ENCODE data around the gene PDZD8. TPM values are rescaled to one million over a fixed set of nuclear protein-coding genes. Genes with fewer than 3 reads are reported as not detected.

PDZD8 gene
- total and polyA plus RNA-seq, 5 donors: 3.7 to 25.9 (median 24.0) TPM

DNA sequence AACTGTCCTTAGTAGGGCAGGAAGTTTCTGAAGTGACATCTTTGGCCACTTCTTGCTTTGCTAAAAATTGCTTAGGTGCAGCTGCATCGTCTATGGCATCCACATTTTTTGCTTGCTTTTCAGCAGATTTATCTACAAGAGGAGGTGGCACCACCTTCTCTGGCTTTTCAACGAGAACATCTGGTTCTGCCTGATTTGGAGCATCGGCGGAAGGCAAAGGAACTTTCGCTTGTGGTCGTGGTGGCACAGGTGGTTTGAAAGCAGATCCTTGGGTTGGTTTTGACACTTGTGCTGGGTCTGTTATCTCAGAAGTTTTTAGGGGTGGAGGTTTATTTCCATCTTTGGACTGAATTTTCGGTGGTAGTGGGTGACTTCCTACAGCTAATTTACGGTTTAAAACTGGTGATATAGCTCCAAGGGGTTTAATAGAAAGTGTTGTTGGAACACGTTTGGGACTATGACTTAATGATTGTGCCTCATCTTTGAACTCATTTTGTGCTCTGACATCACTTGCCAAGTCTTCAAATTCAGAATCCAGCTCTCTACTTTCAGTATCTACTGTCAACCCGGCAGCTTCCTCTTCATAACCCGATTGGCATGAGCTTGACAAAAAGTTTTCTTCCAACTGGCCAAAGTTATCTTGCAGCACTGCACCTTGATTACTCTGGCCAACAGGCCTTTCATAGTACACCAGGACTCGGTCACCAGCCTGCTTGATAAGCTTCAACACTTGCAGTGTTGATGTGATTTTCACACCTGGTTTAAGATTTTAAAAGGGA, 90.3 kb downstream of the PDZD8 start:
- ATAC-seq (no peak), DNase-seq (no peak)
- Histone ChIP-seq H3K27me3 (ENCODE audit: control insufficient read depth, insufficient read depth) (no peaks in the 10 kb centered on the region), H3K9me3 (ENCODE audit: control insufficient read depth, low read length) (no peaks in the 10 kb centered on the region), H3K27ac (ENCODE audit: low read length) (no peak overlapping the region), H3K4me3 (ENCODE audit: low read length) (no peak overlapping the region), H3K4me1 (ENCODE audit: control insufficient read depth, insufficient read depth, low read length) (peaks cover 1% of the 10 kb centered on the region)
- WGBS: 86% methylated on average over 12 of the region's 12 CpGs
- intact Hi-C loops (cut with DNase I): no loop called here

DNA sequence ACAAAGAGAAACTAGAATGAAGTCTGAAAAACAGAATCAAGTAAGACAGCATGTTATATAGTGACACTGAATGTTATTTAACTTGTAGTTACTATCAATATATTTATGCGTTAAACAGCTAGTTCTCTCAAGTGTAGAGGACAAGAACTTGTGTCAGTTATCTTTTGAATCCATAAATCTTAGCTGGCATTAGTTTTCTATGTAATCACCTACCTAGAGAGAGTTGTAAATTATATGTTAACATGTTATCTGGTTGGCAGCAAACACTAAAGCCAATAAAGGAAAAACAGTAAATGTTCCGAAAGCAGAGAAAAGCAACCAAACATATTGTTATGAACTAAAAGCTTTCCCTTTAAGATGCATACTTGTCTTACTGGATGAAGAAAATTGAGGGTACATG, 97.6 kb downstream of the PDZD8 start:
- Histone ChIP-seq H3K27me3 (ENCODE audit: control insufficient read depth, insufficient read depth) (no peaks in the 10 kb centered on the region), H3K4me1 (ENCODE audit: control insufficient read depth, insufficient read depth, low read length) (peaks cover 2% of the 10 kb centered on the region), H3K27ac (ENCODE audit: low read length) (no peak overlapping the region), H3K9me3 (ENCODE audit: control insufficient read depth, low read length) (no peaks in the 10 kb centered on the region), H3K4me3 (ENCODE audit: low read length) (no peak overlapping the region)
- DNase-seq: no peak
- intact Hi-C loops (cut with DNase I): no loop called here
- no peak for ATAC-seq
- WGBS: 94% methylated on average over 2 of the region's 2 CpGs

DNA sequence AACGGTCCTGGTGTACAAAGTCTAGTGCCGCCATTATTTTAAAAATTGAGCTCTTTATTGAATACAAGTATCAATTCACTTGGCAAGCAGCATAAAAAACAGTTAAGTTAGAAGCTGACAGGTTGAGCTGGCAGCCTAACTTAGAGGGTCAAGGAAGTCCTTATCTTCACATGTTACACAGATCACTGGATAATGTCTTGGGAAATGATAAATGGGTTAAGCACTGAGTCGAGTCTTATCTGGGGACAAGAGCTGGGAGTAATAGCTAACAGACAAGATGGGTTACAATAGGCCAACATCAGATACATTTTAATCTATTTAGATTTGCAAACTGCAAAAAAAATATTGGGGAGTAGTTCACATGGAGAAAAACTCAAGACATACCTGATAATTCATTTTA, 100.1 kb downstream of the PDZD8 start:
- intact Hi-C loops (cut with DNase I): no loop called here
- 68% methylated on average over 3 of the region's 3 CpGs for WGBS

DNA sequence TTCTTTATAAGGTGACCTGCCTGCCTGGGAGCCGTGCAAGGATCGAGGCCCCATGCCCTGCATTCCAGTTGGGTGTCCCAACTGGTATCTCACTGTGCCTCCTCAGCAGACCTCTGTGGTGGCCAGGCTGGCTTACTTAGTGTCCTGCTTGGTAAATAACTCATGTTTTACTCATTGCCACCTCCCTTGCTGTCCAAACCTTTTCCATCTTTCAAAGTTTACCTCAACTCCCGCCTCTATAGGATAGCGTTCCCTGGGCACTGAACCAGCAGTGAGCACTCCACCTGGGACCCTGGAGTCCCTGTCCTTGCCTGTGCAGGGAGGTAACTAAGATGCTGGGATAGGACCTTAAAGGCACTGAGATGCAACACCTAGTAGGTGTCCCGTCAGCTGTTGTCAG, 100.7 kb downstream of the PDZD8 start:
- Histone ChIP-seq H3K4me1 (ENCODE audit: control insufficient read depth, insufficient read depth, low read length) (peaks cover 2% of the 10 kb centered on the region), H3K27ac (ENCODE audit: low read length) (no peak overlapping the region), H3K27me3 (ENCODE audit: control insufficient read depth, insufficient read depth) (no peaks in the 10 kb centered on the region), H3K9me3 (ENCODE audit: control insufficient read depth, low read length) (no peaks in the 10 kb centered on the region), H3K4me3 (ENCODE audit: low read length) (no peak overlapping the region)
- ATAC-seq (no peak), DNase-seq (no peak)
- WGBS: 91% methylated on average over 5 of the region's 5 CpGs
- intact Hi-C loops (cut with DNase I): no loop called here

More for the DNA sequence above, 100.1 kb downstream of the PDZD8 start:
- Histone ChIP-seq H3K27me3 (ENCODE audit: control insufficient read depth, insufficient read depth) (no peaks in the 10 kb centered on the region), H3K27ac (ENCODE audit: low read length) (no peak overlapping the region), H3K9me3 (ENCODE audit: control insufficient read depth, low read length) (no peaks in the 10 kb centered on the region), H3K4me1 (ENCODE audit: control insufficient read depth, insufficient read depth, low read length) (peaks cover 2% of the 10 kb centered on the region), H3K4me3 (ENCODE audit: low read length) (no peak overlapping the region)
- DNase-seq (no peak), ATAC-seq (no peak)

DNA sequence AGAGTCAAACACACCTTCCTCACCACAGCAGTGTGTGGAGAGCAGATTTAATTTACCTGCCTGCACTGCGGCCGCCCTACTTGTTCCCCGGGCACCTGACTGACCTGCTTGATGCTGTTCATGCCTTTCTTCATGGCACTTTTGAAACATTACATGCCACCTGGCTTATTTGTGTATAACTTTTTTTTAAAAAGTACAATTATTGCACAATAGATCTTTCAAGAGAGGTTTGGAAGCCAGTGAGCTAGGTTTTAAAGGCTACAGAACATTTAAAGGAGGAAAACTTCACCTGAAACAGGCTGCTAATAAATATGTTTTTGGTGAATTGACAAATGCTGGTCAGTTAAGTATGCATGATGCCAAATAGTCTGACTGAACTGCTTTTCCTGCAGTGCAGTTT, 101.3 kb downstream of the PDZD8 start:
- Histone ChIP-seq H3K4me1 (ENCODE audit: control insufficient read depth, insufficient read depth, low read length) (peaks cover 2% of the 10 kb centered on the region), H3K4me3 (ENCODE audit: low read length) (no peak overlapping the region), H3K9me3 (ENCODE audit: control insufficient read depth, low read length) (no peaks in the 10 kb centered on the region), H3K27me3 (ENCODE audit: control insufficient read depth, insufficient read depth) (no peaks in the 10 kb centered on the region), H3K27ac (ENCODE audit: low read length) (no peak overlapping the region)
- DNase-seq (no peak), ATAC-seq (no peak)
- WGBS: 96% methylated on average over 3 of the region's 3 CpGs
- intact Hi-C loops (cut with DNase I): no loop called here

DNA sequence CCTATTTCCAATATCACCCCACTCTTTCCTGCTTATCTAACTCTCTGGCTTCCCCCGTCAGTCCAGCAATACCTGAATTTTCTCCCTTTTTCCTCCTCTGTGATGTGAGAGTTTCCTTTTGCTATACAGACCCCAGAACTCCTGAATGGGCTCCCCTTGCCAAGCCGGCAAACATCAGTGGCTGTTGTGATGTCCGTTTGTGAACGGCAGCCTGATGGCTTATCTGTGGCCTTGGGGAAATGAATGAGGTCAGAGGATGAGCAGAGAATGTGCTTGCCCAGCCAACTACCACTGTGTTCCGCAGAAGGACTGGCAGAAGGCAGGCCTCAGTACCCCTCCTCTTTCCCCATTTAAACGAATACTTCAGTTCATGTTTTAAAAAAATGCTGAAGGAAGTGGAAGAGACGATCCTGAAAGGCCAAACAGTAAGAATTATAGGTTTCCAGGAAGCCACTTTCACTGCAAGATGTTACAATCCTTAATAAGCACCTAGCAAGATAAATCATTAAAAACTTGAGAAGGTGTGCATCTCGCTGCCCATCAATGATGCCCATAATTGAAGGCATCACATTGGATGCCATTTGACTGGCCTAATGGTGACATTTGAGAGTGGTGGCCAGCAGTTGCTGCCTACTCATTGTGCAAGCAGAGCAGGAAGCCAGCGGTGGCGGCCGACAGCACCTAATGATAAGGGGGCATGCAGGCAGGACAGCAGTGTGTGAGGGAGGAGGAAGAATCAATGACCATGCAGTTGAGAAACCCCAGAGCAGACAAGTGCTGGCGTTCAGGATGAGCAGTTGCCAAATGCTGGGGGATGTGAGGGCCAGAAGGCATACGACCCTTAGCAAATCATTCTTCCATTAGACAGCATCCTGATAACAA, 102.8 kb downstream of the PDZD8 start:
- Histone ChIP-seq H3K4me3 (ENCODE audit: low read length) (no peak overlapping the region), H3K4me1 (ENCODE audit: control insufficient read depth, insufficient read depth, low read length) (peaks cover 2% of the 10 kb centered on the region), H3K27me3 (ENCODE audit: control insufficient read depth, insufficient read depth) (no peaks in the 10 kb centered on the region), H3K9me3 (ENCODE audit: control insufficient read depth, low read length) (no peaks in the 10 kb centered on the region), H3K27ac (ENCODE audit: low read length) (no peak overlapping the region)
- no peak for ATAC-seq
- intact Hi-C loops (cut with DNase I): no loop called here
- 47% methylated on average over 13 of the region's 13 CpGs for WGBS
- no peak for DNase-seq

DNA sequence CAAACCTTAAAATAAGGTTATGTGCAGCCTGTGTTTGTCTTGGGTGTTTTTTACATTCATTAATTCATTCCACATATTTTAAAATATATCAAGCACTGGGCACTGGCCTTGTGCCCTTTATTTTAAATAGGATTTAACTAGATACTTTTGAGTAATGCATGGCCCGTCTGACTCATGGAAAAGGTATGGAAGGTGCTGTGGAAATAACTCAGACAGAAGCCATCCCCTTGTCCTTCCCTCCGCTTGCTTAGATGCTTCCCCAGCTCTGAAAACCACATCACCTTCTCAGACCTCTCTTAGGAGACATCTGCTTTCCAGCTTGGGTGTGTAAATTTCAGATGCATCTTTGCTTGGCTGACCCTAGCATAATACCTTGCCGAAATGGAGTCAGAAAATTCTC, 103.8 kb downstream of the PDZD8 start:
- Histone ChIP-seq H3K4me3 (ENCODE audit: low read length) (no peak overlapping the region), H3K27me3 (ENCODE audit: control insufficient read depth, insufficient read depth) (no peaks in the 10 kb centered on the region), H3K9me3 (ENCODE audit: control insufficient read depth, low read length) (no peaks in the 10 kb centered on the region), H3K27ac (ENCODE audit: low read length) (no peak overlapping the region), H3K4me1 (ENCODE audit: control insufficient read depth, insufficient read depth, low read length) (peaks cover 2% of the 10 kb centered on the region)
- no peak for ATAC-seq
- intact Hi-C loops (cut with DNase I): no loop called here
- no peak for DNase-seq
- WGBS: 89% methylated on average over 3 of the region's 3 CpGs

DNA sequence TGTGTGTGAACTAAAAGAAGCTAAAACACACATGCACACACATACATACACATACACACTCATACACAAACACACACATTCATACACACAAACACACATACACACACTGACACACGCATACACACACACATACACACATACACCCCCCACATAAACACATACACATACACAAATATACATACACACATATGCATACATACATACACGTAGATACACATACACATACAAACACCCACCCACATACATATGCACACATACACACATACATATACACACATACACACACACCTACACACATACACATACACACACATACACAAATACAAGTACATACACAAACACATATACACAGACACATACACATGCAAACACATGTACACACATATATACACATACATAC, 106.3 kb downstream of the PDZD8 start:
- H3K27me3 ChIP-seq (ENCODE audit: control insufficient read depth, insufficient read depth): no peaks in the 10 kb centered on the region
- H3K27ac ChIP-seq (ENCODE audit: low read length): no peak overlapping the region
- 94% methylated on average over 2 of the region's 2 CpGs for WGBS
- no peak overlapping the region for H3K4me3 ChIP-seq (ENCODE audit: low read length)
- no peaks in the 10 kb centered on the region for H3K9me3 ChIP-seq (ENCODE audit: control insufficient read depth, low read length)
- peaks cover 2% of the 10 kb centered on the region for H3K4me1 ChIP-seq (ENCODE audit: control insufficient read depth, insufficient read depth, low read length)
- intact Hi-C loops (cut with DNase I): no loop called here
- no peak for DNase-seq
- no peak for ATAC-seq

DNA sequence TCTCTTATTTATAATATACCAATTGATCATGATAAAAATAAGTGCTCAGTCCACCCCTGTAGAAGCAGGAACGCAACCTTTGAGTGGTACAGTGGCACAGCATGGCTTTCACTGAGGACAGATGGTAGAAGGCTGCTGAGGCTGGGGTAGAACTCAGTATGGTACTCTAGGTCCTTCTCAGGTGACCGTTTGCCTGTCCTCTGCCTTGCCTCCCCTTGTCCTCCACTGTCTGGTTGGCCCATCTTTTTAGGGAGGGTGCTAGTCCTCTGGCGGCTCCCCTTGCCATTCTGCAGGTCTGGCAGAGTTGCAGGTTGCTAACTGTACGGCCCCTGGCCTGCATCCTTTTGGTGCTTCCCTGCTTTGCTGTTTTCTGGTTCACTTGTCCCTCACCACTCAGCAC, 107.0 kb downstream of the PDZD8 start:
- peaks cover 2% of the 10 kb centered on the region for H3K4me1 ChIP-seq (ENCODE audit: control insufficient read depth, insufficient read depth, low read length)
- ATAC-seq: no peak
- no peaks in the 10 kb centered on the region for H3K9me3 ChIP-seq (ENCODE audit: control insufficient read depth, low read length)

DNA sequence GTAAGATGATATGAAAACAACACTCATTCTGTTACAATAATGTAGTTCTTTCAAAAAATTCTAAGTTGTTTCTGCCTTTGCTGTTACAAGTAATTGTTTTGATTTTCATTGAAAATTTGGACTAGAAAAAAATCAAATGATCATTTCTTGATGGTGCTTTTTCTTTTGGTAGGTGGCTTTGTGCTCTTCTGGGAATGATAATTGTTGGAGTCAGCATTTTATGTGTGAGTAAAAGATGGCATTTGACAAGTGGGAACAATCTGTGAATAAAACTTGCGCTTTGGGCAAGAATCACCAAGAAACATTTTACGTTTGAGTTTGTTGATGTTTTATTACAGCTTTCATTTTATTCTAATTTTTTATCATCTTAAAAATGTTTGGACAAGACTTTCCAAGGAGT, 108.4 kb downstream of the PDZD8 start:
- no peak overlapping the region for H3K4me3 ChIP-seq (ENCODE audit: low read length)
- no peak for ATAC-seq
- H3K27ac ChIP-seq (ENCODE audit: low read length): no peak overlapping the region
- H3K9me3 ChIP-seq (ENCODE audit: control insufficient read depth, low read length): no peaks in the 10 kb centered on the region
- WGBS: 88% methylated on average over 2 of the region's 2 CpGs
- no peaks in the 10 kb centered on the region for H3K4me1 ChIP-seq (ENCODE audit: control insufficient read depth, insufficient read depth, low read length)
- intact Hi-C loops (cut with DNase I): no loop called here
- no peaks in the 10 kb centered on the region for H3K27me3 ChIP-seq (ENCODE audit: control insufficient read depth, insufficient read depth)
- DNase-seq: no peak

More for the DNA sequence above, 107.0 kb downstream of the PDZD8 start:
- H3K27ac ChIP-seq (ENCODE audit: low read length): no peak overlapping the region
- intact Hi-C loops (cut with DNase I): no loop called here
- no peak overlapping the region for H3K4me3 ChIP-seq (ENCODE audit: low read length)
- no peak for DNase-seq
- 92% methylated on average over 4 of the region's 4 CpGs for WGBS
- no peaks in the 10 kb centered on the region for H3K27me3 ChIP-seq (ENCODE audit: control insufficient read depth, insufficient read depth)

DNA sequence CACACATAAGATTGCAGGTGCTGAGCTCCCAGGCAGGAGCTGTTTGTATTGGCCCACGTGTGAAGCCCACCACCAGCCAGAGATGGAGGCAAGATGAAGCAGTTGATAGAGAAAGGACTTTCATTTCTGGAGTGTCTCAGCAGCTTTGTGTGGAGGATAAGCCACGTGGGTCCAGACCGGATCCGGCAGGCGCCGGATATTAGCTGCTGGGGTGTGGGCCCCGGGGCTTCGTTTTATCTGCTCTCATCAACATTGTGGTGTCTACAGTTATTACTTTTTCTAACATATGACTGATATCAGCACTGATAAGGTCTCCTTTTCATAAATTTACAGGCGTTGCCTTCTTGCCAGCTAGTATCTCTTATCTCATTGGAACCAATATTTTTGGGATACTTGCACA, 108.8 kb downstream of the PDZD8 start:
- Histone ChIP-seq H3K4me3 (ENCODE audit: low read length) (no peak overlapping the region), H3K27me3 (ENCODE audit: control insufficient read depth, insufficient read depth) (no peaks in the 10 kb centered on the region), H3K4me1 (ENCODE audit: control insufficient read depth, insufficient read depth, low read length) (no peaks in the 10 kb centered on the region), H3K27ac (ENCODE audit: low read length) (no peak overlapping the region), H3K9me3 (ENCODE audit: control insufficient read depth, low read length) (no peaks in the 10 kb centered on the region)
- intact Hi-C loops (cut with DNase I): no loop called here
- no peak for DNase-seq
- WGBS: 78% methylated on average over 9 of the region's 9 CpGs
- no peak for ATAC-seq

Measured in right cardiac atrium (tissue), 5 donors.